Tibial nerve (tissue), 4 donors: ENCODE data around the gene SSTR4.

Experiments used
- CTCF ChIP-seq, 5 experiments: fragments of 200-600 bp in 3 of 5; fragments of 450-650 bp in 2 of 5; sonication (generic) in 3 of 5; IDR thresholded peaks; one replicate each; pipeline ENCODE4 v1.5.1; 2016 to 2019; ENCODE audit warnings: antibody characterized with exemption in 5 of 5, mild to moderate bottlenecking in 3 of 5, moderate library complexity in 2 of 5
- EP300 ChIP-seq, 2 donors: sonication (generic); formaldehyde crosslinking; IDR thresholded peaks; one replicate each; pipeline ENCODE4 v1.6.1; 2017; ENCODE audit warnings: antibody characterized with exemption in 2 of 2, mild to moderate bottlenecking in 1 of 2
- POLR2A ChIP-seq, 2 donors: fragments of 450-650 bp; IDR thresholded peaks; one replicate each; pipeline ENCODE4 v1.6.1; 2017; ENCODE audit warnings: antibody characterized with exemption in 2 of 2, mild to moderate bottlenecking in 2 of 2, moderate library complexity in 2 of 2

- TF ChIP-seq CTCF (IDR thresholded peaks at IDR 0.05) (no peak), POLR2A (IDR thresholded peaks at IDR 0.05) (no peak), EP300 (IDR thresholded peaks at IDR 0.05) (no peak)
These were observed 28.5 kb downstream of the SSTR4 start for GRCh38 chr20:23063581-23063980.
